ENCODE measurements around the gene HECA.
A peak's percentile ranks its signal among the peaks of the same experiment; 100 is the strongest.
"Not testable (repeated sequence)": the region's sequence is repeated elsewhere in the genome, so short reads cannot be mapped to it uniquely, and the experiment has no call there.

The HECA gene

GRCh38 chr6:139156102-139156501, 21.2 kb downstream of the HECA start:
- Histone ChIP-seq H3K9ac (ENCODE audit: low read length) (no peak overlapping the region), H3K36me3 (ENCODE audit: control insufficient read depth, insufficient read depth, low read length) (no peaks in the 10 kb centered on the region), H3K4me1 (ENCODE audit: control insufficient read depth, insufficient read depth, low read length) (no peaks in the 10 kb centered on the region), H3K27me3 (ENCODE audit: control insufficient read depth, insufficient read depth, low read length) (no peaks in the 10 kb centered on the region), H3K27ac (ENCODE audit: low read depth, low read length) (no peak overlapping the region), H3K4me3 (ENCODE audit: low read length) (no peak overlapping the region)

- no peaks in the 10 kb centered on the region for H3K36me3 ChIP-seq (ENCODE audit: control insufficient read depth, insufficient read depth, low read length)
These were observed 21.7 kb downstream of the HECA start for GRCh38 chr6:139156551-139156950.

GRCh38 chr6:139157086-139157485, 22.2 kb downstream of the HECA start:
- H3K27me3 ChIP-seq (ENCODE audit: control insufficient read depth, insufficient read depth, low read length); H3K27ac ChIP-seq (ENCODE audit: low read depth, low read length); H3K36me3 ChIP-seq (ENCODE audit: control insufficient read depth, insufficient read depth, low read length); H3K4me3 ChIP-seq (ENCODE audit: low read length); H3K9ac ChIP-seq (ENCODE audit: low read length); H3K4me1 ChIP-seq (ENCODE audit: control insufficient read depth, insufficient read depth, low read length): not testable (repeated sequence)

More at GRCh38 chr6:139156551-139156950, 21.7 kb downstream of the HECA start:
- Histone ChIP-seq H3K9ac (ENCODE audit: low read length) (no peak overlapping the region), H3K4me1 (ENCODE audit: control insufficient read depth, insufficient read depth, low read length) (no peaks in the 10 kb centered on the region), H3K4me3 (ENCODE audit: low read length) (peak overlapping the region; percentile 9), H3K27me3 (ENCODE audit: control insufficient read depth, insufficient read depth, low read length) (no peaks in the 10 kb centered on the region), H3K27ac (ENCODE audit: low read depth, low read length) (peak overlapping the region; percentile 24)

GRCh38 chr6:139159016-139159415, 24.1 kb downstream of the HECA start:
- Histone ChIP-seq H3K4me1 (ENCODE audit: control insufficient read depth, insufficient read depth, low read length) (no peaks in the 10 kb centered on the region), H3K9ac (ENCODE audit: low read length) (no peak overlapping the region), H3K27ac (ENCODE audit: low read depth, low read length) (no peak overlapping the region)

GRCh38 chr6:139161169-139161568, 26.3 kb downstream of the HECA start:
- no peak overlapping the region for H3K27ac ChIP-seq (ENCODE audit: low read depth, low read length)
- peaks cover 5% of the 10 kb centered on the region for H3K36me3 ChIP-seq (ENCODE audit: control insufficient read depth, insufficient read depth, low read length)
- H3K4me3 ChIP-seq (ENCODE audit: low read length): no peak overlapping the region
- H3K27me3 ChIP-seq (ENCODE audit: control insufficient read depth, insufficient read depth, low read length): no peaks in the 10 kb centered on the region
- H3K4me1 ChIP-seq (ENCODE audit: control insufficient read depth, insufficient read depth, low read length): no peaks in the 10 kb centered on the region
- H3K9ac ChIP-seq (ENCODE audit: low read length): no peak overlapping the region

More at GRCh38 chr6:139159016-139159415, 24.1 kb downstream of the HECA start:
- no peak overlapping the region for H3K4me3 ChIP-seq (ENCODE audit: low read length)
- H3K36me3 ChIP-seq (ENCODE audit: control insufficient read depth, insufficient read depth, low read length): peaks cover 4% of the 10 kb centered on the region
- H3K27me3 ChIP-seq (ENCODE audit: control insufficient read depth, insufficient read depth, low read length): no peaks in the 10 kb centered on the region

- Histone ChIP-seq H3K27ac (ENCODE audit: low read depth, low read length) (no peak overlapping the region), H3K36me3 (ENCODE audit: control insufficient read depth, insufficient read depth, low read length) (peaks cover 10% of the 10 kb centered on the region), H3K4me1 (ENCODE audit: control insufficient read depth, insufficient read depth, low read length) (no peaks in the 10 kb centered on the region), H3K27me3 (ENCODE audit: control insufficient read depth, insufficient read depth, low read length) (no peaks in the 10 kb centered on the region), H3K4me3 (ENCODE audit: low read length) (no peak overlapping the region), H3K9ac (ENCODE audit: low read length) (no peak overlapping the region)
These were observed 27.0 kb downstream of the HECA start for GRCh38 chr6:139161817-139162284.

- Histone ChIP-seq H3K27ac (ENCODE audit: low read depth, low read length) (no peak overlapping the region), H3K27me3 (ENCODE audit: control insufficient read depth, insufficient read depth, low read length) (no peaks in the 10 kb centered on the region), H3K9ac (ENCODE audit: low read length) (no peak overlapping the region), H3K36me3 (ENCODE audit: control insufficient read depth, insufficient read depth, low read length) (peaks cover 14% of the 10 kb centered on the region), H3K4me1 (ENCODE audit: control insufficient read depth, insufficient read depth, low read length) (no peaks in the 10 kb centered on the region), H3K4me3 (ENCODE audit: low read length) (no peak overlapping the region)
These were observed 29.1 kb downstream of the HECA start for GRCh38 chr6:139164001-139164400.

GRCh38 chr6:139165324-139165723, 30.4 kb downstream of the HECA start:
- Histone ChIP-seq H3K27me3 (ENCODE audit: control insufficient read depth, insufficient read depth, low read length) (no peaks in the 10 kb centered on the region), H3K9ac (ENCODE audit: low read length) (no peak overlapping the region), H3K4me3 (ENCODE audit: low read length) (no peak overlapping the region), H3K4me1 (ENCODE audit: control insufficient read depth, insufficient read depth, low read length) (no peaks in the 10 kb centered on the region), H3K27ac (ENCODE audit: low read depth, low read length) (no peak overlapping the region), H3K36me3 (ENCODE audit: control insufficient read depth, insufficient read depth, low read length) (peaks cover 14% of the 10 kb centered on the region)

GRCh38 chr6:139166238-139166955, 31.5 kb downstream of the HECA start:
- H3K4me1 ChIP-seq (ENCODE audit: control insufficient read depth, insufficient read depth, low read length): no peaks in the 10 kb centered on the region

GRCh38 chr6:139166956-139167313, 32.1 kb downstream of the HECA start:
- Histone ChIP-seq H3K4me1 (ENCODE audit: control insufficient read depth, insufficient read depth, low read length) (no peaks in the 10 kb centered on the region), H3K9ac (ENCODE audit: low read length) (no peak overlapping the region), H3K27ac (ENCODE audit: low read depth, low read length) (no peak overlapping the region), H3K4me3 (ENCODE audit: low read length) (no peak overlapping the region), H3K27me3 (ENCODE audit: control insufficient read depth, insufficient read depth, low read length) (no peaks in the 10 kb centered on the region), H3K36me3 (ENCODE audit: control insufficient read depth, insufficient read depth, low read length) (peaks cover 14% of the 10 kb centered on the region)

More at GRCh38 chr6:139166238-139166955, 31.5 kb downstream of the HECA start:
- Histone ChIP-seq H3K9ac (ENCODE audit: low read length) (no peak overlapping the region), H3K4me3 (ENCODE audit: low read length) (no peak overlapping the region), H3K27me3 (ENCODE audit: control insufficient read depth, insufficient read depth, low read length) (no peaks in the 10 kb centered on the region), H3K36me3 (ENCODE audit: control insufficient read depth, insufficient read depth, low read length) (peaks cover 14% of the 10 kb centered on the region), H3K27ac (ENCODE audit: low read depth, low read length) (no peak overlapping the region)

GRCh38 chr6:139172151-139172550, 37.3 kb downstream of the HECA start:
- H3K4me1 ChIP-seq (ENCODE audit: control insufficient read depth, insufficient read depth, low read length): no peaks in the 10 kb centered on the region
- no peak overlapping the region for H3K27ac ChIP-seq (ENCODE audit: low read depth, low read length)
- H3K9ac ChIP-seq (ENCODE audit: low read length): no peak overlapping the region
- H3K4me3 ChIP-seq (ENCODE audit: low read length): no peak overlapping the region
- peaks cover 9% of the 10 kb centered on the region for H3K36me3 ChIP-seq (ENCODE audit: control insufficient read depth, insufficient read depth, low read length)
- H3K27me3 ChIP-seq (ENCODE audit: control insufficient read depth, insufficient read depth, low read length): no peaks in the 10 kb centered on the region

GRCh38 chr6:139172567-139172966, 37.7 kb downstream of the HECA start:
- Histone ChIP-seq H3K4me1 (ENCODE audit: control insufficient read depth, insufficient read depth, low read length) (no peaks in the 10 kb centered on the region), H3K4me3 (ENCODE audit: low read length) (no peak overlapping the region), H3K27ac (ENCODE audit: low read depth, low read length) (no peak overlapping the region)

GRCh38 chr6:139173172-139173571, 38.3 kb downstream of the HECA start:
- no peak overlapping the region for H3K4me3 ChIP-seq (ENCODE audit: low read length)
- H3K27me3 ChIP-seq (ENCODE audit: control insufficient read depth, insufficient read depth, low read length): no peaks in the 10 kb centered on the region
- no peak overlapping the region for H3K27ac ChIP-seq (ENCODE audit: low read depth, low read length)
- no peak overlapping the region for H3K9ac ChIP-seq (ENCODE audit: low read length)
- H3K36me3 ChIP-seq (ENCODE audit: control insufficient read depth, insufficient read depth, low read length): peaks cover 10% of the 10 kb centered on the region
- H3K4me1 ChIP-seq (ENCODE audit: control insufficient read depth, insufficient read depth, low read length): no peaks in the 10 kb centered on the region

More at GRCh38 chr6:139172567-139172966, 37.7 kb downstream of the HECA start:
- Histone ChIP-seq H3K9ac (ENCODE audit: low read length) (no peak overlapping the region), H3K27me3 (ENCODE audit: control insufficient read depth, insufficient read depth, low read length) (no peaks in the 10 kb centered on the region), H3K36me3 (ENCODE audit: control insufficient read depth, insufficient read depth, low read length) (peaks cover 10% of the 10 kb centered on the region)

Measured in rectal smooth muscle tissue (tissue), 1 donor.